Measurements from ENCODE around the gene ADCY5. TPM values are rescaled to one million over a fixed set of nuclear protein-coding genes. Genes with fewer than 3 reads are reported as not detected.

Gene ADCY5
- total RNA-seq, 1 donor from 2014 or later, result under 0.01 TPM

GRCh38 chr3:123458255-123458654 lies 9.4 kb upstream of the ADCY5 start:
- DNase-seq (ENCODE audit: low read depth in 2 of 2), result no peak

GRCh38 chr3:123457841-123458240 lies 9.0 kb upstream of the ADCY5 start:
- DNase-seq (ENCODE audit: low read depth in 2 of 2), result no peak

GRCh38 chr3:123453675-123454074 lies 4.8 kb upstream of the ADCY5 start:
- DNase-seq (ENCODE audit: low read depth in 2 of 2), result no peak

GRCh38 chr3:123451186-123451585 lies 2.3 kb upstream of the ADCY5 start:
- no peak for DNase-seq (ENCODE audit: low read depth in 2 of 2)

- DNase-seq (ENCODE audit: low read depth in 2 of 2), result no peak
Observed at GRCh38 chr3:123449997-123450604, 1.2 kb upstream of the ADCY5 start.

- DNase-seq (ENCODE audit: low read depth in 2 of 2), result peak in 1 of 2 donors; percentile 9
Observed at GRCh38 chr3:123449102-123449996, 459 bp upstream of the ADCY5 start.

GRCh38 chr3:123447749-123448517 lies 957 bp downstream of the ADCY5 start:
- DNase-seq (ENCODE audit: low read depth in 2 of 2), result peak in 1 of 2 donors; percentile 19

GRCh38 chr3:123447416-123447748 lies 1.5 kb downstream of the ADCY5 start:
- no peak for DNase-seq (ENCODE audit: low read depth in 2 of 2)

GRCh38 chr3:123446610-123447109 lies 2.2 kb downstream of the ADCY5 start:
- DNase-seq (ENCODE audit: low read depth in 2 of 2), result no peak

- DNase-seq (ENCODE audit: low read depth in 2 of 2), result no peak
Observed at GRCh38 chr3:123446210-123446609, 2.7 kb downstream of the ADCY5 start.

GRCh38 chr3:123445702-123446101 lies 3.2 kb downstream of the ADCY5 start:
- no peak for DNase-seq (ENCODE audit: low read depth in 2 of 2)

GRCh38 chr3:123444744-123445143 lies 4.1 kb downstream of the ADCY5 start:
- DNase-seq (ENCODE audit: low read depth in 2 of 2), result no peak

GRCh38 chr3:123444023-123444422 lies 4.9 kb downstream of the ADCY5 start:
- no peak for DNase-seq (ENCODE audit: low read depth in 2 of 2)

GRCh38 chr3:123442908-123443307 lies 6.0 kb downstream of the ADCY5 start:
- DNase-seq (ENCODE audit: low read depth in 2 of 2), result no peak

- DNase-seq (ENCODE audit: low read depth in 2 of 2), result no peak
Observed at GRCh38 chr3:123442125-123442524, 6.8 kb downstream of the ADCY5 start.

GRCh38 chr3:123439806-123440580 lies 8.9 kb downstream of the ADCY5 start:
- no peak for DNase-seq (ENCODE audit: low read depth in 2 of 2)

- DNase-seq (ENCODE audit: low read depth in 2 of 2), result no peak
Observed at GRCh38 chr3:123432832-123433523, 15.9 kb downstream of the ADCY5 start.

GRCh38 chr3:123431658-123432324 lies 17.1 kb downstream of the ADCY5 start:
- no peak for DNase-seq (ENCODE audit: low read depth in 2 of 2)

GRCh38 chr3:123431007-123431657 lies 17.8 kb downstream of the ADCY5 start:
- DNase-seq (ENCODE audit: low read depth in 2 of 2), result no peak

- DNase-seq (ENCODE audit: low read depth in 2 of 2), result no peak
Observed at GRCh38 chr3:123430266-123430665, 18.6 kb downstream of the ADCY5 start.

All from dermis microvascular lymphatic vessel endothelial cell (primary cell).